CD4-positive, alpha-beta T cell treated with Interleukin-4 for 1 hour (primary cell): ENCODE measurements around the gene HDGFL3.
A peak's percentile ranks its signal among the peaks of the same experiment; 100 is the strongest.
"Not testable (repeated sequence)": the region's sequence is repeated elsewhere in the genome, so short reads cannot be mapped to it uniquely, and the experiment has no call there.

Experiments
- DNase-seq, 2 donors: peaks; one replicate each; pipeline ENCODE4 v3.0.0-alpha.2; 2020 to 2022

Gene HDGFL3

DNA sequence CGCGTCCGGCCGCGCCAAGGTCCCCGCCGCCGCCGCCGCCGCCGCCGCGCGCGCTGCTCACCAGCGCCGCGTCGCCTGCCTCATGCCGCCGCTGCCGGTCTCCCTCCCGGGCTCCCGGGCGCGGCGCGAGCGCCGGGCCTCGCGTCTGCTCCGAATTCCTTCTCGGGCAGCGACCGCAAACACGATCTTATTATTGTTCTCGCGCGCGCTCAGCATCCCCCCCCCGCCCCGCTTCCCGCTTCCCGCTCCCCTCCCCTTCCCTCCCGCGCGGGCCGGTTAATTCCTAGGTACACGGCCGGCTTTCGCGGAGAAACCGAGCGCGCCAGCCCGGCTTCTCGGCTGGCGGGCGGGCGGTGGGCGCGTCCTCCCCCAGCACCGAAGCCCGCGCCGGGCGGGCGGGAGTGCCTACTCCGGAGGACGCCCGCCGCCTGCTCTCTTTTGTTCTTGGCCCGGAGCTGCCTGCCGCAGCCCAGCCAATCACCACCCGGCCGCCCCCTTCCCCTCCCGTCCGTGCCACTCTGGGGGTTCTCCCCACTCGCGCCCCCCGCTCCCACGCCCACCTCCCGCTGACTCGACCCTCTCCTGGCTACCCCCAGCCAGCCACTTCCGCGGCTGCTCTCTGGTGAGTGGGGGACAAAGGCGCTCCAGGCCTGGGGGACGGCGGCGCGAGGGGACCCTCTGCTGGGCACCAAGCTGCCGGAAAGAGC is at the start of gene HDGFL3:
HDGFL3 (minus strand) TSS at position 164 of the 707 bp plus-strand sequence. CDS start 409 bp downstream, outside the sequence.
- peak; percentile 8 to 23 for DNase-seq

DNA sequence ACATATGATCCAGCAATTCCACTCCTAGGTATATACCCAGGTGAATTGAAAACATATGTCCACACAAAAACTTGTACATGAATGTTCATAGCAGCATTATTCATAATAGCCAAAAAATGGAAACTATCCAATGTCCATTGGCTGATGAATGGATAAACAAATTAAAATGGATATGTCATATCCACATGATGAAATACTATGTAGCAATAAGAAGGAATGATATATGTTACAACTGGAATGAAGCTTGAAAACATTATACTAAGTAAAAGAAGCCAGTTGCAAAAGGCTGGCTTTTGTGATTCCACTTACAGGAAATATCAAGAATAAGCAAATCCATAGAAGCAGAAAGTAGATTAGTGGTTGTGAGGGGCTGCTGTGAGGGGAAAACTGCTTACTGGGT is 43.2 kb upstream of the HDGFL3 start:
- DNase-seq, result no peak

DNA sequence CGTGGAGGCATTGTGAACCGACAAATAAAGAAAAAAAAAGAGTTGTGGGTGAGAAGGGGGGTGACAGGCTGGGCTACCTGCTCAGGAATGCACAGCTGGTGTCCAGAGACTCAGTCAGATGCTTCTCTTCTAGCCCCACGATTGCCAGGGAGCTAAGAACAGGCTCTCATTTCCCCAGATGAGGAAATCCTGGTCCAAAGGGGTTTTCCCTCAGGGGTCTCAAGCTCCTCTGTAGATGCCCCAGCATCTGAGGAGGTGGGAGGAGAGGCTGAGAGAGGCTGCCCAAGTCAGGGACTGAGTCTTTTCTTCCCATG is 41.4 kb upstream of the HDGFL3 start:
- DNase-seq, result no peak

DNA sequence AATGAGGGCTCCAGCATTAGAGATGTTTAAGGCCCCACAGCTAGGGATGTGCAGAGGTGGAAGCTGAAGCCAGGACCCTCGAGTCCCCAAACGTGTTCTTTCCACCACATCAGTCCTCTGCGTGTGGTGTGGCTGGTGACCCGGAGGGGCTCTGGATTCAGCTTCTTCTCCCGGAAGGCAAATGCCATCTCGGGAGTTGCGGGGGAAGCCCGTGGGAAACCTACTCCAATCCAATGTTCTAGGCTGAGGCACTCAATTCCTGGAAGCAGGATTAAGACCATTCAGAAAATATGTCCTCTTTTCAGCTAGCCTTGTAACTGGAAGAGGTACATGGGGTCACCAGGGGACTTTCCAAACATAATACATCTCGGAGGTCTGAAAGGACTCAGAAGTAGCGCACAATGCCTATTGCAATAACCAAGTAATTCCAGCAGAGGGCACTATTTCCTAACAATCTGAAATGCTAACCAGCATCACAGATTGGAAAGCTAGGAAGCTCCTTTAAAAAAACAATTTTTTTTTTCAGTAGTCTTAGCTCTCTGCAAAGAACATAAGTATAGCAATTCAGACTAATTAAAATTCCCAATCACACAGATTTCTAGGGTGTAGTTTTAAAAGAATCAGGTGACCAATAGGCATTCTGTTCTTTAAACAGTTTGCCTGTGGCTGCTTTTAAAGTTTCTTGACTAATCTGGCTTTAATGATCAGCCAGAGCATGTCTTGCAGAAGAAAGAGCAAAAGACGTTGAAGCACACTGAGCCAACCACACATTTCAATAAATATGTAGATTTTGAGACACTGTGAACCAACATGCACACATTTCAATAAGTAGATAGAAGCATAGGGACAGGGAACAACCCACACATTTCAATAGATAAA is 40.8 kb upstream of the HDGFL3 start:
- DNase-seq, result peak in 1 of 2 donors; percentile 50

DNA sequence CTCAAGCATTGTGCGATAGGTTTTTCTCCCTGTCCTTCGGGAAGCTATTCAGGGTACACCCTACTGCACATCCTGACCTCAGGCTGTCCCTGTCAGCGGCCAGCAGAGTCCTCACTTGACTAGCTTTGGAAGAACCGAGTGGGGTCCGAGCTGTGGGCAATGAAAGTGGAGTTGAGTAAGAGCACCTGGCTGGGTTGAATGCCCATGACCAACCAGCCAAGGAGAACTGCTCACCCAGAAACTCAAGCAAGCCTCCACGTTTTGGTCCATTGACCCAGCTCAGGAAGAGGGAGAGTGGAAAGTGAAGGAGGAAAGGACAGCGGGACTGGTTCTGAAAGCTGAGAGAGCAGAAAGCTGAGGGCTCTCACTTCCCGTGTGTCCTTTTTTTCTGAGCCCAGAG is 36.0 kb upstream of the HDGFL3 start:
- no peak for DNase-seq

DNA sequence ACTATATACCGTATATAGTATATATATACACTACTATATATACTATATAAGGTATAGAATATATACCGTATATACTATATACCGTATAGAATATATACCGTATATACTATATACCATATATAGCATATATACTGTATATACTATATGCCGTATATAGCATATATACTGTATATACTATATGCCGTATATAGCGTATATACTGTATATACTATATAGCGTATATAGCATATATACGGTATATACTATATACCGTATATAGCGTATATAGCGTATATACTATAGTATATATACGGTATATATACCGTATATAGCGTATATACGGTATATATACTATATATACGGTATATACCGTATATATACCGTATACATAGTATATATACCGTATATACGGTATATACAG is 22.6 kb upstream of the HDGFL3 start:
- DNase-seq, result no peak

DNA sequence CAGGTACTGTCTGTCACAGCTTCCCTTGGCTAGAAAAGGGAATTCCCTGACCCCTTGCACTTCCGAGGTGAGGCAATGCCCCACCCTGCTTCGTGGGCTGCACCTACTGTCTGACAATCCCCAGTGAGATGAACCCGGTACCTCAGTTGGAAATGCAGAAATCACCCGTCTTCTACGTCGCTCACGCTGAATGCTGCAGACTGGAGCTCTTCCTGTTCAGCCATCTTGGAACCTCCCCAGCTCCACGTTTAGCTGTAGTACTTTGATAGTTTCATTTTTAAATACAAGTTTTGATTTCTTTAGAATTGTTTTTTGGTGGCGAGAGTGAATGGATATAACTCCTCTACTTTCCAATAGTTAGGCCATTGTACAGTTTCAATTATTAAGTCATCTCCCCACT is 17.8 kb upstream of the HDGFL3 start:
- DNase-seq, result no peak

DNA sequence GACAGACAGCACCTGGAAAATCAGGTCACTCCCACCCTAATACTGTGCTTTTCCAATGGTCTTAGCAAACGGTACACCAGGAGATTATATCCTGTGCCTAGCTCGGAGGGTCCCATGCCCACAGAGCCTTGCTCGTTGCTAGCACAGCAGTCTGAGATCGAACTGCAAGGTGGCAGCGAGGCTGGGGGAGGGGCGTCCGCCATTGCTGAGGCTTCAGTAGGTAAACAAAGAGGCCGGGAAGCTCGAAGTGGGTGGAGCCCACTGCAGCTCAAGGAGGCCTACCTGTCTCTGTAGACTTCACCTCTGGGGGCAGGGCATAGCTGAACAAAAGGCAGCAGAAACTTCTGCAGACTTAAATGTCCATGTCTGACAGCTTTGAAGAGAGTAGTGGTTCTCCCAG is 14.2 kb upstream of the HDGFL3 start:
- not testable (repeated sequence) for DNase-seq

DNA sequence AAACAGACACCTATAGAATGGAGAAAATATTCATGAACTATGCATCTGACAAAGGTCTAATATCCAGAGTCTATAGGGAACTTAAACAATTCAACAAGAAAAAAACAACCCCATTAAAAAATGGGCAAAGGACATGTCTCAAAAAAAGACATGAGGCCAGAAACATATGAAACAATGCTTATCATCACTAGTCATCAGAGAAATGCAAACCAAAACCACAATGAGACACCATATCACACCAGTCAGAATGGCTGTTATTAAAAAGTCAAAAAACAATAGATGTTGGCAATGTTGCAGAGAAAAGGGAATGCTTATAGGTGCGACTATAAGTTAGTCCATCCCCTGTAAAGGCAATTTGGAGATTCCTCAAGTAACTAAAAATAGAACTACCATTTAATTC is 11.4 kb upstream of the HDGFL3 start:
- no peak for DNase-seq

DNA sequence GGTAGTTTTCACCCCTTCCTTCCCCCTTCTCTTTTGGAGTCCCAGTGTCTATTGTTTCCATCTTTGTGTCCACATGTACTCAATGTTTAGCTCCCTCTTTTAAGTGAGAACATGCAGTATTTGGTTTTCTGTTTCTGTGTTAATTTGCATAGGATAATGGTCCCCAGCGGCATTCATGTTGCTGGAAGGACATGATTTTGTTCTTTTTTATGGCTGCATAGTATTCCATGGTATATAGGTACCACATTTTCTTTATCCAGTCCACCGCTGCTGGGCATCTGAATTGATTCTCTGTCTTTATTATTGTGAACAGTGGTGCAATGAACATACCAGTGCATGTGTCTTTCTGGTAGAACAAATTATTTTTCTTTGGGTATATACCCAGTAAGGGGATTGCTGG is 7.7 kb upstream of the HDGFL3 start:
- DNase-seq, result no peak

DNA sequence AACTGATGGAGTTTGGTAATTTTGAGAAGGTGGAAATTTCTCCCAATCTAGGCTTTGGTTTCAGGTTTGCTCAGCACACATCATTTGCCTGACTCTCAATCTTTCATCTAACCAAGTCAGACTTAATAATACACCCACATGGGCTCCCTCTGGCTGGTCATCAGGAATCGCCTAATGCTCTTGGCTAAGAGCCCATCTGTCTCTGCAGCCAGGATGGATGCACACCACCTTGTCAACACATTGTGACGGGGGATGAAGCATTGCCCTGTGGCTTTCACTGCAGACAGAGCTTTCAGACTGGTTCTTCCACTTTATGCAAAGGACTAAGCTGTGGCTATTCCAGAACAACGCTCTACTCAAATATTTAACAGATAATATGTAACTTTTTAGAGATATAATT is 3.0 kb upstream of the HDGFL3 start:
- DNase-seq, result no peak

DNA sequence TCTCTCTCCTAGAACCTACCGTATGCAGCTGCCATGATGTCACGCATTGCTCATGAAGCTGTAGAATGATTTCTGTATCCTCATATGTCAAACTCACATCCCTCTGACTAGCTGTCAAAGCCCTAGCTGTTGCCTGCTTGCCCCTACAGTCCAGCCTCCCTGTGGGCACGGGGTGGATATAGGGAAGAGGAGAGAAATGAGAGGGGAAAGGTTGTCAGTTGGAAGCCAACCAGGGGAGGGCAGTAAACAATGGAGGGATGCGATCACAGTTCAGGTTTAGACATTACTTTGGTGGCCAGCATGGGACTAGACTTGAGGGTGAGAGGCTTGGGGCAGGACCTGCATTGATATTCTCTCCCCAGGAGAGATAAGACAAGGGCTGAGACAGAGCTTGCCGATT is 1.7 kb upstream of the HDGFL3 start:
- no peak for DNase-seq

DNA sequence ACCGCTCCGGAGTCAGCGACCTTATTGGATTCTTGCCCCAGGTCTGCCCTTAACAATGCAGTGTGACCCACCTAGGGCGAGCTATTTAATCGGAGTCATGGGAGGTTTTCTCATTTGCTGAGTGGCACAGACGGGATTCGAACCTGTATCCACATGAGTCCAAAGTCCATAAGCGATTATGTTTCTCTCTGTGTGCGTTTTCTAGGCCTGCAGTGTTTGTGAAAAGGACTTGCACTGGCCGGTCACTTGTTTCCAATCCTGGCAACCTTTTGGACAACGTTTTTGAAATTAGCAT is 691 bp upstream of the HDGFL3 start:
- DNase-seq, result no peak

DNA sequence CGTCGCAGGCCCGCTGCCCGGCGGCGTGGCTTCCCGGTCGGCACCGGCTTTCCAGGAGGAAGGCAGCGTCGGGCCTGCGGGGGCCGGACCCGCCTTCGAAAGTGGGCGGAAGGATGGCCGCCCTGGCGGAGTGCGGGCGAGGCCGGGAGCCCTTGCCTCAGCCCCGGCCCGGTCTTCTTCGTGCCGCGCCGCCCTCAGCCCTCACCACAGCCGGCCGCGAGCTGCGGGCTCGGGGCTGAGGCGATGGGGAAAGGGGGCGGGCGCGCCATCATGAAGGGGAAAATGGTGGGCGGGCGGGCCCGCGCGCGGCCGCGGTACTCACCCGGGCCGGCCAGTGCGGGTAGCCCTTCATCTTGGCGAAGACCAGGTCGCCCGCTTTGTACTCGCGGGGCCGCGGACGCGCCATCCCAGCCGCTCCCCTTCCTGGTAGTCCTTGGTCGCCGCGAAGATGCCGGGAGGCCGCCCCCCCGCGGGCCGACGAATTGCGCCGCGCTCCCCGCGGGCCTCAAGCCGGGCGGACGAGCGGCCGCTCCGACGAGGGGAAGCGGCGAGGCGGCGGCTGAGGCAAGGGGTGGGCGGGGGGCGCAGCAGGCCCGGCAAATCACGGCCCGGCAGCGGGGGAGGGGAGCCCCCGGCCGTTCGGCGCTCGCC is 489 bp downstream of the HDGFL3 start:
- no peak for DNase-seq

DNA sequence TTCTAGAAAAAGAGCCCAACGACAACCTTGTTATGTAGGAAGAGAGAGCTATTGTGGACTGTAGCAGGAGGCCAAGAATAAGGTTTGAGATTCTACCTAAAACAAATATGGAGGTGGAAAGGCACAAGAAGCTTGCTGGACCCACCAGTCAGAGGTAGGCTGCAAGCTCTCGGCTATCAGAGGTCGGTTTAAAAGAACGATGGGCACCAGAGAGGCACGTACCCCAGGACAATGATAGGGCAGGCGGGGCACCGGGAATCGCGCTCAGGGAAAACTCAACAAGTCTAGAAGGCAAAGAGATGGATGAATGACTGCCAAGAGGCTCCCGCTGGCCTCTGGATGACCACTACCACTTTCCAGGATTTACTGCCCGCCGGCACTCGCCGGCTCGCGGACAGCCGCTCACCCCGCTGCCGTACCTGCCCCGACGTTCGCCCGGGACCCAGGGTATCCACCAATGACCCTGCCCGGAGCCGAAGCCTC is 1.1 kb downstream of the HDGFL3 start:
- DNase-seq, result no peak

DNA sequence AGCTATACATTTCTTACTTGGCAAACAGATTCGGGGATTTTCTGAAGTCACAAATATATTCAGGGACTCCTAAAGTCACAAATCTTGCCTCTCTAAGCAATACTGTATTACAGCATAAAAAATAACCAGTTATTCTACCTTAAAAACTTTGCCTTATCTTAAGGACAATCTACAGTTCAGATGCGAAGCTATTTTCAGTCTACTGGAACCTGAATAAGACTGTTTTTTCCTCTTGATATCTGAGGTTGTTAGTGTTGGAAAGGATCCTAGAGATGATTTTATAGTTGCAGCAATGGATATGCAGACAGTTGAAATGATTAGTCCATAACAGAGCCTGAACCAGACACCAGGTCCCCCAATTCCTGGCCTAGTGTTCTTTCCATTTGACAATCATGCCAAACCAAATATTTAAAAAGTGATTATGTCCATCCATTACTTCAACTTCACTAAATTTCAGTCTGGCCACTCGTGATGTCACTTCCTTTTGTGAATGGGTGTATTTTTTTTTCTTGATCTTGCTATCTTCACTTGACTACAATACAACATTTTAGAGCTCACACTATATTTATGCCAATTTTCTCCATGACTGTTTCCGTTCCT is 1.8 kb downstream of the HDGFL3 start:
- DNase-seq, result no peak

DNA sequence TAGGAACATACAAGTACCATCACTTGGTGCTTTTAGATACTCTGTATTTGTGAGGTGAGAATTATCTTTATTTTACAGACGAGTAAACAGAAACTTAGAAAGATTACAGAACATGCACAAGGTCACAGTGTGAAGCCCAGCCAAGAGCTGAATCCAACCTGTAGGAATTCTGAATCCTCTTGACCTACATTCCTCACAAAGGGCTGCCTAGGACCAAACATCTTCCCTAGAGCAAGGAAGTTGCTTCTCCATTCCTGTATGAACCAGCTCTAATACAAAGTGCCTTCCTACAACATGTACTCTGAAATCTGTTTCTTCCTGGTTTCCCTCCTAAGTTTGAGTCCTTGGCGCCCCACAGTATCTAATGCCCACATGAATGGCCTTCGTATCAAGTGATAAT is 2.9 kb downstream of the HDGFL3 start:
- DNase-seq, result no peak

DNA sequence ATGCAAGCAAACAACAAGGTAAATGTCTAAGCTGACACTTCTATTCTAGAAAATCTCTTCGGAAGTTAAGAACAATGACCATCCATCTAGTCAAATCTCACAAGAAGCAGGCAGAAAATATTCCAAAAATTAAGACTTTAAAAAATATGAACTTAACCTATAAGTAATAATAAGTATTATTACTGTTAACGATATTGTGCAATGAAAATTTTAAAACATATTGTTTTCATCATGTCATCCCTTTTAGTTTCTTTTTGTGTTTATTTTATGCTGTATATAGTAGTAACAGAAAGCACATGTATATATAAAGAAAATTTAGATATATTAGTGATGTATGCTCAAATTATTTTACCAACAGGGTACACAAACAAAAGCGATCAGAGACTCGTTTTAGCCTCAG is 4.1 kb downstream of the HDGFL3 start:
- DNase-seq, result no peak

DNA sequence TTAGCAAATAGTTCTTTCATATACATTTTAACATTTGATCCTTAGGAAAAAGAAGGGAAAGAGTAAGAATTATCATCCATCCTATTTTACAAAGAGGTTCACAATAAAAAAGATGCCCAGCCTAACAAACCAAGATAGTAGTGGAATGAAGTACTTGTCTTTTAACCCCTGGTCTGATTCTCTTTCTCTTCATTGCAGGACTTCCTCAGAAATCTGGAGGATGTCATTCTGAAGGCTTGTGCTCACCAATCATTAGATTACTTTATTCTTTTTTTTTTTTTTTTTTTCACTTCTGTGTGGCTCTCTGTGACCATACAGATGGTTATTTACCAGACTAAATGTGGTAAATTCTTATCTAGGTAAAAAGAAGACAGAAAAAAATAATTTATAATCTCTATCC is 7.0 kb downstream of the HDGFL3 start:
- no peak for DNase-seq

DNA sequence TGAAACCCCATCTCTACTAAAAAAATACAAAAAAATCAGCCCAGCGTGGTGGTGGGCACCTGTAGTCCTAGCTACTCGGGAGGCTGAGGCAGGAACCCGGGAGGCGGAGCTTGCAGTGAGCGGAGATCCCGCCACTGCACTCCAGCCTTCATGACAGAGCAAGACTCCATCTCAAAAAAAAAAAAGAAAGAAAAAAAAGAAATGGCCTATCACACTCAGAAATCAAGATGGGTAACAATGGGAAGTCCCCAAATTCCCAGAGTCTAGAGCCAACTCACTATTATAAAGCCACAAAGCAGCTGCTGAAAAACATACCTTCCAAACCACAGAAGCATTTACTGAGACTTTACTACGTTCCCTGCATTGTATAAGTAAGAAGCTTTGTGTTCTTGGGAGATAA is 7.5 kb downstream of the HDGFL3 start:
- DNase-seq, result peak in 1 of 2 donors; percentile 7

DNA sequence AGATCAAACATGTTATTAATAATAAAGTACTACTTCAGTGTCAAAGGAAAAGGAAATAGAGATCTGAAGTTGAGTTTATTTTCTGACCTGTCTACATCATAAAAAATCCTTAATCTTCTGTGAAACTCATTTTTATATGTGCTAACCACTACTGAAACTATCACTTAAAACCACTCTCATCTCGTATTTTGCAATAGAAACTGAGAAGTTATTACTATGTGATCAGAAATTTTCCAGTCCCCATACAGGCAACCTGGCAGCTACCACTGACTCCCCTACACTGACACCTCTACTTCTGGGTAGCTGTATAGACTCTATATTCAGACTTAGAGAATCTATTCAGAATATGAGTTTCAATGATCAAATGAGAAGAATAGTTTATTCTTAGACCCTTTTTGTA is 8.3 kb downstream of the HDGFL3 start:
- DNase-seq, result peak in 1 of 2 donors; percentile 5

DNA sequence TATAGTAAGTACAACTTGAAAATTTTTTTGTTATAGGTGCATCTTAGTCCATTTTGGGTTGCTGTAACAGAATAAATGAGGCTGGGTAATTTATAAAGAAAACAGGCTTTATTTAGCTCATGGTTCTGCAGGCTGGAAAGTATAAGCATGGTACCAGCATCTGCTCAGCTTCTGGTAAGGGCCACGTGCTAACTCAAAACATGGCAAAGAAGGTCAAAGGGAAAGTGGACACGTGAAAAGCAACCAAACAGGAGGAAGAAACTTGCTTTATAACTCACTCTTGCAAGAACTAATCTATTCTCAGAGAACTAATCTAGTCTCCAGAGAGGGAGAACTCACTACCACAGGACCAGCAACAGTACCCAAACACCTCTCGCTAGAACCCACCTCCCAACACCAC is 9.1 kb downstream of the HDGFL3 start:
- no peak for DNase-seq

DNA sequence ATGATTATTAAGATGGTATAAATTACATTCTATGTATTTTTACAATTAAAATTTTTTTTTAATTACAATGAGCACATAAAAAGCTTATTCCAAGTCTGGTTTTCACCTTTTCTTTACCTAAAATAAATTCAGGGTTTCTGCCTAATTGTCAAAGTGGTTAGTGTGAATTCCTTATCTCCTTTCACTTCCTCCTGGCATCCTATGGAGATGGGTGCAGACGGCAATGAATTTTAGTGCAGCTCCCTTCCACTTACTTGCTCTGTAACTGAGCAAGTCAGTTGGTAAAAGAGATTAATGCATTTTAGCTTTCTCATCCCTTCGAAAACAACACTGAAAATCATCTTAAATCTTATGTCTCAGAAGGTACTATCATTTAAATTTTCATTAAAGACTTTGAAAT is 13.1 kb downstream of the HDGFL3 start:
- DNase-seq, result no peak

DNA sequence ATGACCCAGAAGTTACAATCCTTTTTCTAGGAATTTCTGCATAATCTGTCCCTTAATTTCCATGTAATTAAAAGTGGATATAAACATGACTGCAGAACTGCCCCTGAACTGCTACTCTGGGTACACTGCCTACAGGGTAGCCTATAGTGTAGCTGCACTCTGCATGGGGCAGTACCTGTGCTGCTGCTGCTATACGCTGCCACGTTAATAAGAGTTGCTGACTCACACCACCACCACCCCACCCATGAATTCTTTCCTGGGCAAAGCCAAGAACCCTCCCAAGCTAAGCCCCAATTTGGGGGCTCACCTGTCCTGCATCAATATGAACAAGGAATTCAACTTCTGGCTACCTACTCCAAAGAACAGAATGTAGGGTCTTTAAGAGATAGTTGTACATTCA is 13.9 kb downstream of the HDGFL3 start:
- DNase-seq, result no peak
